ENCODE measurements around the gene ITFG1. TPM values are rescaled to one million over a fixed set of nuclear protein-coding genes. Genes with fewer than 3 reads are reported as not detected.

Gene ITFG1
- polyA plus RNA-seq, 3 donors: 28.9 to 62.5 (median 35.3) TPM

DNA sequence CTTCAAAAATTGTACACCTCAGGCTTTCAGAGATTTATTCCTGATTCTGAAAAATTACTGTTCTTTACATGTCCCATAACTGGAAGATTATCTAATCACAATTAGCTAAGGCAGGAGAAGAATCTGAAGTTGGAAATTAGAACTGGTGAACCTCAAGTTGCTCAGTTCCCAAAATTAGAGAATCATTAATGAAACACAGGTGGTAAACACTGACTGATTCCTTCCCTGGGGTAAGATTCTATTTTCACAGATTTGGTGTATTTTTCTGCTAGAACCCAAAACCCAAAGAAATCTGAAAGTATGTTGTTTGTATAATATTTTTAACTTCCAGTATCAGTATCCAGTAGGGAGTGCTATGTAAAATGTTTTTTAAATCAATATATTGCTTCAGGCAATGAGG lies 26.0 kb upstream of the ITFG1 start:
- Histone ChIP-seq H3K4me1 (ENCODE audit: control insufficient read depth in 1 of 2, insufficient read depth in 2 of 2, low read length in 2 of 2) (peaks cover 2 to 4% of the 10 kb centered on the region in 2 donors), H3K79me2 (ENCODE audit: insufficient read depth, low read length) (peaks cover 81% of the 10 kb centered on the region), H3K4me2 (replicated peaks; ENCODE audit: extremely low read depth, low read length, poor library complexity, severe bottlenecking) (no peak overlapping the region), H3K9ac (ENCODE audit: insufficient read depth, low read length, poor library complexity, severe bottlenecking) (no peak overlapping the region), H4K20me1 (ENCODE audit: insufficient read depth, low read length) (no peaks in the 10 kb centered on the region), H2AFZ (ENCODE audit: insufficient read depth, low read depth, low read length, poor library complexity, severe bottlenecking) (no peak overlapping the region), H3K27ac (ENCODE audit: low read depth in 1 of 2, low read length in 2 of 2) (no peak overlapping the region), H3K27me3 (ENCODE audit: control insufficient read depth in 2 of 2, insufficient read depth in 2 of 2, low read length in 2 of 2) (no peaks in the 10 kb centered on the region), H3K9me3 (replicated peaks in 1 of 2; ENCODE audit: control insufficient read depth in 1 of 2, insufficient read depth in 1 of 2, low read length in 2 of 2) (peaks cover 12 to 36% of the 10 kb centered on the region in 2 donors), H3K36me3 (replicated peaks in 1 of 2; ENCODE audit: control insufficient read depth in 1 of 2, insufficient read depth in 2 of 2, low read length in 2 of 2) (peaks cover 2 to 40% of the 10 kb centered on the region in 2 donors), H3K4me3 (replicated peaks in 1 of 3; ENCODE audit: low read depth in 2 of 3, low read length in 3 of 3) (no peak overlapping the region)
- Mint-ChIP-seq H3K36me3 (peaks cover 35 to 36% of the 10 kb centered on the region in 2 donors), H3K9me3 (peaks cover 9 to 39% (median 30%) of the 10 kb centered on the region in 7 donors), H3K4me3 (no peak overlapping the region), H3K27me3 (ENCODE audit: low read depth in 3 of 3) (no peaks in the 10 kb centered on the region), H3K4me1 (peaks cover 7% of the 10 kb centered on the region), H3K27ac (no peak overlapping the region)
- TF ChIP-seq, protein P1, sequence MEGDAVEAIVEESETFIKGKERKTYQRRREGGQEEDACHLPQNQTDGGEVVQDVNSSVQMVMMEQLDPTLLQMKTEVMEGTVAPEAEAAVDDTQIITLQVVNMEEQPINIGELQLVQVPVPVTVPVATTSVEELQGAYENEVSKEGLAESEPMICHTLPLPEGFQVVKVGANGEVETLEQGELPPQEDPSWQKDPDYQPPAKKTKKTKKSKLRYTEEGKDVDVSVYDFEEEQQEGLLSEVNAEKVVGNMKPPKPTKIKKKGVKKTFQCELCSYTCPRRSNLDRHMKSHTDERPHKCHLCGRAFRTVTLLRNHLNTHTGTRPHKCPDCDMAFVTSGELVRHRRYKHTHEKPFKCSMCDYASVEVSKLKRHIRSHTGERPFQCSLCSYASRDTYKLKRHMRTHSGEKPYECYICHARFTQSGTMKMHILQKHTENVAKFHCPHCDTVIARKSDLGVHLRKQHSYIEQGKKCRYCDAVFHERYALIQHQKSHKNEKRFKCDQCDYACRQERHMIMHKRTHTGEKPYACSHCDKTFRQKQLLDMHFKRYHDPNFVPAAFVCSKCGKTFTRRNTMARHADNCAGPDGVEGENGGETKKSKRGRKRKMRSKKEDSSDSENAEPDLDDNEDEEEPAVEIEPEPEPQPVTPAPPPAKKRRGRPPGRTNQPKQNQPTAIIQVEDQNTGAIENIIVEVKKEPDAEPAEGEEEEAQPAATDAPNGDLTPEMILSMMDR (IDR thresholded peaks at IDR 0.05): no peak
- intact Hi-C loops (cut with micrococcal nuclease): no loop called here
- no peak for DNase-seq

DNA sequence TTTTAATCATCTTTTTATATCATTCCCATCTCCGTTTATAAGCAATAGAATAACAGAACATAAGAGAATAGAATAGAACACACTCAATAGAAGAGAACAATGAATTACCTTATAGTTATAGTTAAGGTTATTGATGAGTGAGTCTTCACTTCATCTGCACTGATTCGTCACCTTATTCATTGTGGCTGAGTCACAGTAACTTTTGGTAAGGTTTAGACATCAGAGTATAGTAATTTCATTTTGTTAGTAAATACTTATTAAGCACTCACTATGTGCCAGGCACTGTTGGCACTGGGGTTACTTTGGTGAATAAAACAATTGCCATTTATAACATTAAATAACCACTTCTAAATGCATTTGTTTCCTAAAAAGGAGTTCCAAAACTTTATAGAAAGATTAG lies 22.8 kb upstream of the ITFG1 start:
- Mint-ChIP-seq H3K4me3 (no peak overlapping the region), H3K4me1 (peaks cover 9% of the 10 kb centered on the region), H3K9me3 (peaks cover 0 to 16% (median 10%) of the 10 kb centered on the region in 7 donors), H3K27ac (no peak overlapping the region), H3K27me3 (ENCODE audit: low read depth in 3 of 3) (no peaks in the 10 kb centered on the region), H3K36me3 (peaks cover 29 to 33% of the 10 kb centered on the region in 2 donors)
- TF ChIP-seq, protein P1 (IDR thresholded peaks at IDR 0.05): no peak
- no peak overlapping the region for H3K9ac ChIP-seq (ENCODE audit: insufficient read depth, low read length, poor library complexity, severe bottlenecking)
- no peaks in the 10 kb centered on the region for H3K4me1 ChIP-seq (ENCODE audit: control insufficient read depth in 1 of 2, insufficient read depth in 2 of 2, low read length in 2 of 2)
- peaks cover 77% of the 10 kb centered on the region for H3K79me2 ChIP-seq (ENCODE audit: insufficient read depth, low read length)
- no peaks in the 10 kb centered on the region for H3K27me3 ChIP-seq (ENCODE audit: control insufficient read depth in 2 of 2, insufficient read depth in 2 of 2, low read length in 2 of 2)
- no peak overlapping the region for H3K4me3 ChIP-seq (replicated peaks in 1 of 3; ENCODE audit: low read depth in 2 of 3, low read length in 3 of 3)
- DNase-seq: no peak
- no peak overlapping the region for H3K27ac ChIP-seq (ENCODE audit: low read depth in 1 of 2, low read length in 2 of 2)
- peaks cover 21% of the 10 kb centered on the region for H4K20me1 ChIP-seq (ENCODE audit: insufficient read depth, low read length)
- peaks cover 4 to 9% of the 10 kb centered on the region in 2 donors for H3K9me3 ChIP-seq (replicated peaks in 1 of 2; ENCODE audit: control insufficient read depth in 1 of 2, insufficient read depth in 1 of 2, low read length in 2 of 2)
- H3K4me2 ChIP-seq (replicated peaks; ENCODE audit: extremely low read depth, low read length, poor library complexity, severe bottlenecking): no peak overlapping the region
- no CpG with 5 or more reads among the region's 2 CpGs for WGBS (ENCODE audit: insufficient coverage)
- H2AFZ ChIP-seq (ENCODE audit: insufficient read depth, low read depth, low read length, poor library complexity, severe bottlenecking): no peak overlapping the region
- intact Hi-C loops (cut with micrococcal nuclease): no loop called here
- H3K36me3 ChIP-seq (replicated peaks in 1 of 2; ENCODE audit: control insufficient read depth in 1 of 2, insufficient read depth in 2 of 2, low read length in 2 of 2): peaks cover 2 to 31% of the 10 kb centered on the region in 2 donors

Measured in CD14-positive monocyte (primary cell).